Neural cell (in vitro differentiated cells): Measurements from ENCODE around the gene ENGASE. TPM values are rescaled to one million over a fixed set of nuclear protein-coding genes. Genes with fewer than 3 reads are reported as not detected.

Source experiments
- H2AFZ ChIP-seq: fragments of 200-600, 300-800 bp; sonication (generic), shearing (Covaris generic); 2 replicates; pipeline ENCODE4 v1.6.0; 2014; ENCODE audit warnings: low read depth, mild to moderate bottlenecking, antibody characterized with exemption, low read length, moderate library complexity
- H3F3A ChIP-seq: fragments of 200-600 bp; shearing (Covaris generic); 2 replicates; pipeline ENCODE4 v1.6.1; 2016; ENCODE audit warnings: mild to moderate bottlenecking, moderate library complexity, mixed read lengths, antibody characterized with exemption, low read length; ENCODE audit not compliant: insufficient read depth, poor library complexity, severe bottlenecking
- H3K27ac ChIP-seq: fragments of 200-600, 300-800 bp; sonication (generic), shearing (Covaris generic); 2 replicates; pipeline ENCODE4 v1.5.1; 2014; ENCODE audit warnings: mild to moderate bottlenecking, low read length, moderate library complexity
- H3K27me3 ChIP-seq: fragments of 300-800, 200-600 bp; sonication (generic), shearing (Covaris generic); 2 replicates; pipeline ENCODE4 v1.6.0; 2014; ENCODE audit warnings: mild to moderate bottlenecking, low read depth, low read length, moderate library complexity; ENCODE audit not compliant: insufficient read depth
- H3K36me3 ChIP-seq: fragments of 300-800, 200-600 bp; sonication (generic), shearing (Covaris generic); 2 replicates; pipeline ENCODE4 v1.5.1; 2014; ENCODE audit warnings: mild to moderate bottlenecking, antibody characterized with exemption, low read length, moderate library complexity; ENCODE audit not compliant: insufficient read depth
- H3K4me2 ChIP-seq: fragments of 300-800, 200-600 bp; sonication (generic), shearing (Covaris generic); 2 replicates; pipeline ENCODE4 v1.6.0; 2014; ENCODE audit warnings: mild to moderate bottlenecking, low read length
- H3K4me3 ChIP-seq: fragments of 300-800, 200-600 bp; sonication (generic), shearing (Covaris generic); 2 replicates; pipeline ENCODE4 v1.5.1; 2014; ENCODE audit warnings: mild to moderate bottlenecking, low read length, moderate library complexity
- H3K79me2 ChIP-seq: fragments of 200-600 bp; shearing (Covaris generic); replicated peaks from 2 replicates; pipeline ENCODE4 v1.6.0; 2014; ENCODE audit warnings: mild to moderate bottlenecking, low read length, moderate library complexity; ENCODE audit not compliant: insufficient read depth
- H3K9ac ChIP-seq: fragments of 300-800, 200-600 bp; sonication (generic), shearing (Covaris generic); 2 replicates; pipeline ENCODE4 v1.6.1; 2016; ENCODE audit warnings: mild to moderate bottlenecking, low read length, mixed read lengths
- H3K9me2 ChIP-seq: fragments of 200-600 bp; shearing (Covaris generic); 2 replicates; pipeline ENCODE4 v1.6.1; 2016; ENCODE audit warnings: mild to moderate bottlenecking, low read length, mixed read lengths; ENCODE audit not compliant: insufficient read depth
- H3K9me3 ChIP-seq: fragments of 200-600, 300-800 bp; sonication (generic), shearing (Covaris generic); 2 replicates; pipeline ENCODE4 v1.6.1; 2016; ENCODE audit warnings: mild to moderate bottlenecking, mixed run types, low read length, moderate library complexity, mixed read lengths
- H4K20me1 ChIP-seq: fragments of 200-600 bp; shearing (Covaris generic); 2 replicates; pipeline ENCODE4 v1.6.1; 2016; ENCODE audit warnings: mild to moderate bottlenecking, mixed run types; ENCODE audit not compliant: insufficient read depth
- EP300 ChIP-seq: fragments of 450-650 bp; conservative IDR thresholded peaks from 2 replicates; pipeline ENCODE4 v1.6.1; 2014; ENCODE audit warnings: antibody characterized with exemption, mild to moderate bottlenecking, moderate library complexity; ENCODE audit not compliant: poor library complexity, severe bottlenecking
- EZH2 ChIP-seq: fragments of 200-600, 300-800 bp; shearing (Covaris generic), sonication (generic); IDR thresholded peaks from 2 replicates; pipeline ENCODE4 v1.6.1; 2014; ENCODE audit warnings: antibody characterized with exemption, low read length, borderline replicate concordance, mild to moderate bottlenecking; ENCODE audit not compliant: insufficient read depth, poor library complexity, severe bottlenecking
- MXI1 ChIP-seq: fragments of 450-650 bp; conservative IDR thresholded peaks from 2 replicates; pipeline ENCODE4 v1.6.1; 2014; ENCODE audit warnings: antibody characterized with exemption, mild to moderate bottlenecking; ENCODE audit not compliant: poor library complexity, severe bottlenecking
- POLR2AphosphoS5 ChIP-seq: IDR thresholded peaks from 2 replicates; pipeline ENCODE4 v1.6.1; 2012
- RAD21 ChIP-seq: fragments of 450-650 bp; conservative IDR thresholded peaks from 2 replicates; pipeline ENCODE4 v1.6.1; 2014; ENCODE audit warnings: antibody characterized with exemption, mild to moderate bottlenecking, moderate library complexity
- SMC3 ChIP-seq: fragments of 450-650 bp; conservative IDR thresholded peaks from 2 replicates; pipeline ENCODE4 v1.6.1; 2014; ENCODE audit warnings: antibody characterized with exemption, mild to moderate bottlenecking, moderate library complexity; ENCODE audit not compliant: poor library complexity
- TAF1 ChIP-seq: IDR thresholded peaks from 2 replicates; pipeline ENCODE4 v1.6.1; 2012; ENCODE audit warnings: low read depth
- polyA plus RNA-seq: library from polyadenylated mRNA; depleted of rRNA; stranded (reverse); fragments of >200 nt; gene quantifications from 2 replicates; pipeline ENCODE4 v1.2.3, GENCODE V29; 2014
- TF ChIP-seq, protein P1 (sequence below): IDR thresholded peaks from 2 replicates; pipeline ENCODE4 v1.6.1; 2012; ENCODE audit warnings: borderline replicate concordance
- TF ChIP-seq, protein P2 (sequence below): fragments of 450-650 bp; IDR thresholded peaks from 2 replicates; pipeline ENCODE4 v1.5.1; 2014; ENCODE audit warnings: antibody characterized with exemption, mild to moderate bottlenecking, moderate library complexity; ENCODE audit not compliant: poor library complexity, severe bottlenecking

Gene ENGASE
- polyA plus RNA-seq, 1 donor from 2014 or later: 13.0 TPM

DNA sequence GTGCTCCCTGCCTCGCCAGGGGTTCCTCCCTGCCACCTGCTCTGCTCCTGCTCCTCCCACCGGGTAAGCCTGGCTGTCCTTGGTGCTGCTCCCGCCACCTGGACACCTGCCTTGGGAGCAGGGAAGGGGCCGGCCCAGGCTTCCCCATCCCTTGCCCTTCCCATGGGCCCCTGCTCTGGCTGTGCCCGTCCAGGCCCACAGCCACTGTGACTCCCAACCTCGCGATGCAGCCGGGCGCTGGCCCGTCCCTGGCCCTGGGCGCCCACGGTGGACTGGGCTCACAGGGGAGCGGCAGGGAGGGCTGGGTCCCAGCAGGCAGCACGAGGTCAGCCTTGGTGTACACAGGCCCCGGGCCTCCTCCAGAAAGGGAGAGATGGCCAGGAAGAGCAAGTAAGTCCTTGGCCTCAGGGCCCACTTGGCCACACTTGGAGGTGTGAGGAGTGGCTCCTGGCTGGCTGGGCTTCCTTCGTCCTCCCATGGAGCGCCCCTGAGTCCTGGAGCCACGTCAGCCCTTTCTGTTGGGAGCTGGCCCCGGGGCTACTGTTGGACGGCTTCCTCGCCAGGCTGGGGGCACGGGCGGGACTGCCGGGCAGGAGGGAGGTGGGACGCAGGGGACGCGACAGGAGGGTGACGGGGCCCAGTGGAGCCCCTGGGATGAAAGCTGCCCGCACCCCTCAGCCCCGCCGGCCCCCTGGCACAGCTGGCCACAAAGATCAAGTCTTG is 15.3 kb downstream of the ENGASE start:
- H3K36me3 ChIP-seq: no peaks in the 10 kb centered on the region
- no peak overlapping the region for H3K27ac ChIP-seq
- no peaks in the 10 kb centered on the region for H3K79me2 ChIP-seq
- no peak overlapping the region for H3K9ac ChIP-seq
- no peaks in the 10 kb centered on the region for H3K9me2 ChIP-seq
- H3K4me3 ChIP-seq: no peak overlapping the region
- no peaks in the 10 kb centered on the region for H4K20me1 ChIP-seq
- TF ChIP-seq EZH2: no peak
- TF ChIP-seq POLR2AphosphoS5: no peak
- no peak for TF ChIP-seq SMC3
- TF ChIP-seq, protein P1, sequence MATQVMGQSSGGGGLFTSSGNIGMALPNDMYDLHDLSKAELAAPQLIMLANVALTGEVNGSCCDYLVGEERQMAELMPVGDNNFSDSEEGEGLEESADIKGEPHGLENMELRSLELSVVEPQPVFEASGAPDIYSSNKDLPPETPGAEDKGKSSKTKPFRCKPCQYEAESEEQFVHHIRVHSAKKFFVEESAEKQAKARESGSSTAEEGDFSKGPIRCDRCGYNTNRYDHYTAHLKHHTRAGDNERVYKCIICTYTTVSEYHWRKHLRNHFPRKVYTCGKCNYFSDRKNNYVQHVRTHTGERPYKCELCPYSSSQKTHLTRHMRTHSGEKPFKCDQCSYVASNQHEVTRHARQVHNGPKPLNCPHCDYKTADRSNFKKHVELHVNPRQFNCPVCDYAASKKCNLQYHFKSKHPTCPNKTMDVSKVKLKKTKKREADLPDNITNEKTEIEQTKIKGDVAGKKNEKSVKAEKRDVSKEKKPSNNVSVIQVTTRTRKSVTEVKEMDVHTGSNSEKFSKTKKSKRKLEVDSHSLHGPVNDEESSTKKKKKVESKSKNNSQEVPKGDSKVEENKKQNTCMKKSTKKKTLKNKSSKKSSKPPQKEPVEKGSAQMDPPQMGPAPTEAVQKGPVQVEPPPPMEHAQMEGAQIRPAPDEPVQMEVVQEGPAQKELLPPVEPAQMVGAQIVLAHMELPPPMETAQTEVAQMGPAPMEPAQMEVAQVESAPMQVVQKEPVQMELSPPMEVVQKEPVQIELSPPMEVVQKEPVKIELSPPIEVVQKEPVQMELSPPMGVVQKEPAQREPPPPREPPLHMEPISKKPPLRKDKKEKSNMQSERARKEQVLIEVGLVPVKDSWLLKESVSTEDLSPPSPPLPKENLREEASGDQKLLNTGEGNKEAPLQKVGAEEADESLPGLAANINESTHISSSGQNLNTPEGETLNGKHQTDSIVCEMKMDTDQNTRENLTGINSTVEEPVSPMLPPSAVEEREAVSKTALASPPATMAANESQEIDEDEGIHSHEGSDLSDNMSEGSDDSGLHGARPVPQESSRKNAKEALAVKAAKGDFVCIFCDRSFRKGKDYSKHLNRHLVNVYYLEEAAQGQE: no peak
- no peaks in the 10 kb centered on the region for H3K9me3 ChIP-seq
- H3F3A ChIP-seq: no peaks in the 10 kb centered on the region
- H3K4me2 ChIP-seq: no peak overlapping the region
- no peaks in the 10 kb centered on the region for H3K27me3 ChIP-seq
- no peak overlapping the region for H2AFZ ChIP-seq

DNA sequence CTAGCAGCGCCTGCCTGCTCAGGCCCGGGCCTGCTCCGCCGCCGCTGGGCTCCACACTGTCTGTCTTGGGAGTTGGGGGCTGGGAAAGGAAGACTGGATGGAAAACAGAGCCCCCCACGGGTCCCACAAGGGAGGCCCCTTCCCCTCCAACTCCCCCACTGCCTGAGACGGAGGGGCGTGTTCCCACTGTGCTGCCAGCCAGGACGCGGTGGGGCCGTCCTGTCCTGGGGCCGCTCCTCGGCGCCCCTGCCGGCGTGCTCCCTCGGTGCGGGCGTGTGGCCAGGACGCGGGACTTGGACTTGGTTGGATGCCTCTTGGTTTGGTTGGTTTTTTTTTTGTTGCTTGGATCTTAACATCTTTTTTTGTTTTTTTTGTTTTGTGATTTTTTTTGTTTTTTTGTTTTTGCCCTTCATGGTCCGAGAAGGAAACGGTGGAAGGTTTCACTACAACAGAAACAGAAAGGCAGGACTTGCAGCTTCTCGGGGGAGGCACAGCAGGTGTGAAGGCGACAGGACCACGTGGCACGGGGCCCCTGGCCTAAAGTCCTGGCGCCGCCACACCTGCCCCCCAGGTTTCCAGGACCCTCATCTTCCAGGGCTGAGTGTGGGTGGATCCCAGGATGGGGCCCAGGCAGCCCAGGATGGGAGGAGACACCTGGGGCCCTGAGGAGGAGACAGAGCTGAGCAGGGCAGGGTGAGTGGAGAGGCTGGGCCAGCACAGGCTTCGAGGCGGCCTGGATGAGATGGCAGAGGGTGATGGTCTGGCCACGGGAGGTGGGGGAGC is 16.0 kb downstream of the ENGASE start:
- H3K36me3 ChIP-seq: no peaks in the 10 kb centered on the region

More for the DNA sequence above, 16.0 kb downstream of the ENGASE start:
- no peak overlapping the region for H3K9ac ChIP-seq
- TF ChIP-seq SMC3: no peak
- TF ChIP-seq EZH2: no peak
- TF ChIP-seq, protein P2, sequence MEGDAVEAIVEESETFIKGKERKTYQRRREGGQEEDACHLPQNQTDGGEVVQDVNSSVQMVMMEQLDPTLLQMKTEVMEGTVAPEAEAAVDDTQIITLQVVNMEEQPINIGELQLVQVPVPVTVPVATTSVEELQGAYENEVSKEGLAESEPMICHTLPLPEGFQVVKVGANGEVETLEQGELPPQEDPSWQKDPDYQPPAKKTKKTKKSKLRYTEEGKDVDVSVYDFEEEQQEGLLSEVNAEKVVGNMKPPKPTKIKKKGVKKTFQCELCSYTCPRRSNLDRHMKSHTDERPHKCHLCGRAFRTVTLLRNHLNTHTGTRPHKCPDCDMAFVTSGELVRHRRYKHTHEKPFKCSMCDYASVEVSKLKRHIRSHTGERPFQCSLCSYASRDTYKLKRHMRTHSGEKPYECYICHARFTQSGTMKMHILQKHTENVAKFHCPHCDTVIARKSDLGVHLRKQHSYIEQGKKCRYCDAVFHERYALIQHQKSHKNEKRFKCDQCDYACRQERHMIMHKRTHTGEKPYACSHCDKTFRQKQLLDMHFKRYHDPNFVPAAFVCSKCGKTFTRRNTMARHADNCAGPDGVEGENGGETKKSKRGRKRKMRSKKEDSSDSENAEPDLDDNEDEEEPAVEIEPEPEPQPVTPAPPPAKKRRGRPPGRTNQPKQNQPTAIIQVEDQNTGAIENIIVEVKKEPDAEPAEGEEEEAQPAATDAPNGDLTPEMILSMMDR: no peak
- TF ChIP-seq RAD21: no peak
- TF ChIP-seq POLR2AphosphoS5: no peak
- TF ChIP-seq EP300: no peak
- TF ChIP-seq, protein P1: no peak
- no peak for TF ChIP-seq TAF1
- no peak for TF ChIP-seq MXI1
- no peak overlapping the region for H2AFZ ChIP-seq
- no peak overlapping the region for H3K27ac ChIP-seq
- no peak overlapping the region for H3K4me2 ChIP-seq
- no peaks in the 10 kb centered on the region for H3K27me3 ChIP-seq
- no peaks in the 10 kb centered on the region for H3K9me3 ChIP-seq
- H3F3A ChIP-seq: no peaks in the 10 kb centered on the region
- no peaks in the 10 kb centered on the region for H3K79me2 ChIP-seq
- no peaks in the 10 kb centered on the region for H3K9me2 ChIP-seq
- H3K4me3 ChIP-seq: no peak overlapping the region
- H4K20me1 ChIP-seq: no peaks in the 10 kb centered on the region
